SW480 (cell line): ENCODE results near the gene LPAR1.
"Not testable (repeated sequence)": the region's sequence is repeated elsewhere in the genome, so short reads cannot be mapped to it uniquely, and the experiment has no call there.

Experiments
- DNase-seq: peaks from one replicate; pipeline ENCODE4 v3.0.0-alpha.2; 2016; ENCODE audit warnings: low spot score

The LPAR1 gene

DNA sequence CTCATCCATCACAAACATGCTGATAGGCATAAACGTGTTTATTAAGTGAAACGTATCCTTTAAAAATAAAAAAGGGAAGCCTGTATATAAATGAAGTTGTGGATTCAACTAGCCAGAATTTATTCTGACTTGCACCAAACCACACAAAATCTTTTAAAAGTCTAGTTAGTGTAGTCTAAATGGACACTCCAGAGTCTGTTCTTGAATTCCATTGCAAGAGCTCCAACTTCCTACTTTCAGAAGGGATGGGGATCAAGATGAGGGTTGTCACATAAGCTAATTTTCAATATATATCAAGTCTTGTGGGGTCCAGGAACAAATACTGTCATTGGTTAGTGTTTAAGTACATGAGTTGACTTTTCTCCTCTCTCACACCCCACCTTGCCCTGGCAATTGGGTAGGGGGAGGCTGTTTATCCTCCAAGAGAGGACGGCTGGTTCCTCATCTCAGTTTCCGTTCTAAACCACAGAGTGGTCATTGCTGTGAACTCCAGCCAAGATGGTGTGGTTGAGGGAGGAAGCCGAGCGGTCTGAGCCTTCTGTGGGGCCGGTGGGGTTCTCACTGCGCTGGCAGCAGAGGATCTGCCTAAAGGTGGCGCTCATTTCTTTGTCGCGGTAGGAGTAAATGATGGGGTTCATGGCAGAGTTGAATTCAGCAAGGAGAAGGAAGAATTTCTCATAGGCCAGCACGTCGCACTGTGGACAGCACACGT is 163.2 kb downstream of the LPAR1 start:
- no peak for DNase-seq

- no peak for DNase-seq
Measured at GRCh38 chr9:110872920-110873319, 165.3 kb downstream of the LPAR1 start.

- DNase-seq = no peak
Measured at GRCh38 chr9:110871736-110872135, 166.5 kb downstream of the LPAR1 start.

DNA sequence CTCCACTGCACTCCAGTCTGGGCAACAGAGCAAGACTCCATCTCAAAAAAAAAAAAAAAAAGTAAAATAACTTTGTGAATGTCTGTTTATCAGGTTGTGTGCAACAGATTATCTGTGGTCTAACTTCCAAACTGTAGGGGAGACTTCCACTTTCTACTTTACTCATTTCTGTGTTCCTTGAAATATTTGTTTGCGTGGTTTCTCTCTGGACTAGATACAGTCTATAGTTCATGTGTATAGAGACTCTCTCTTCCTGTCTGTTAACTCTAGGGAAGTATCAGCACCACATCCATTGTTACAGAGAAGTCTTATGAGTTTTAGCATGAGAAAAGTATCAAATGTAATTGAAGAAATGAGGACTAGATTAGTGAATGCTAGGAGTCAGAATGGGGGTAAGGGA is 168.3 kb downstream of the LPAR1 start:
- no peak for DNase-seq

DNA sequence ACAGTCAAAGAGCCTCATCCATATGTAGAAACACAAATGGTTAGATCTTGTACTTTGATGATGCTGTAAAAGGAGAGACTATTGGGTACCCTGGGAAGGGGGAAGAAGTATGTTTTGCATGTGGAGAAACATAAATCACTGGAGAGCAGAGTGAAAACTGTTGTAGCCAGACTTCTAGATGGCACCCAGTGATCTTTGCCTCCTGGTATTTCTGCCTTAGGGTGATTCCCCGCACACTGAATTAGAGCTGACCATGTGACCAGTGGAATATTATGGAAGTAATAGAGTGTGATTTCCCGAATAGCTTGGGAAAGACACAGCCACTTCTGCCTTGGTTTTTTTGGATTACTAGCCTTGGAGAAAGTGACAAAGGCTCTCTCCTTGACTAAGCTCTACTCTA is 174.3 kb downstream of the LPAR1 start:
- DNase-seq = no peak

GRCh38 chr9:110861370-110862110 is 176.7 kb downstream of the LPAR1 start:
- DNase-seq = not testable (repeated sequence)

DNA sequence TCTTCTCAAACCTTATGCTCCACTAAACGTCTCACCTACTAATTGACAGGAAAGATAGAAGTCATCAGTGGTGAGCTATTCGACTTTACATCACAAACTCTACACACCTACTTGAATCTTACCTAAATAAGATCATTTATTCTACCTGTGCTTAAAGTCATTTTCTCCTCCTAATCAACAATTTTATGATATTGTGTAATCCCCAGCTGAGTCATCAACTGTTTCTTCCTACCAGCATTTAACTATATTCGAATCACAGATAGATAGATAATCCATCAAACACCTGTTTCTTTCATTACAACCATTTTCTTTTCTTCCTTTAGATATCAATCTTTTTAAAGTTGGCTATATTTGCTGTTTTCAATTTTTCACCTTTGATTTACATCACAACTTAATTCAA is 181.5 kb downstream of the LPAR1 start:
- no peak for DNase-seq

DNA sequence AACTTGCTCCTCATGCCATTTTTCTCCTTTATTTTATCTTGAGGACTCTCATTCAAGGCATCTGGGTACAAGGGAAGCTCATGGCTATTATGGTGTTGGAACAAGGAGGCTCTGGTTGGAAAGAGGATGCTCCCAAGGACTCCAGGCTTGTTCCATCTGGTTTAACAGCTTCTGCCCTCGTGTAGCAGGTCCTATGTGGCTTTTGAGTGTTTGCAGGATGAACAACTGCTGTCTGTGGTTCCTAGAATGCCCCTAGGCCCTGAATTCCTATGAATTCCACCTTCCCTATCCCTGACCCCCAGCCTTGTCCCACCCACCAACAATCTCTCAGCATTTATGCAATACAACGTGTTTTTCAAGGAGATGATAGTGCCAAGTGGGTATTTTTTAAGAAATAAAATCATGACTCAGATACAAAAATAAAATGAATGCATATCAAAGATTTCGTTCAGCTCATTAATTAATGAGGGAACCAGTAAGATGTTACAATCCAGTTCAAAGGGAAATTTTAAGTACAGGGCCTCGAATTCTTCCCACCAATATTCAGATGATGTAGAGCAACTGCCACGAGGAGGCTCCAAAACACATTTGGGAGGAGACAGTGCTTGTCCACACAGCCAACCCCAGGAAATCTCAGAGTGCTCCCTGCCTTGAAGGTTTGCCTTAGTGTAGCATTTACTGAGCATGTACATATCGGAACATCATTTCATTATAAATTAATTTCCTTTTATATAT is 187.7 kb downstream of the LPAR1 start:
- DNase-seq = no peak

GRCh38 chr9:110847671-110848070 is 190.6 kb downstream of the LPAR1 start:
- DNase-seq = no peak

GRCh38 chr9:110846215-110846614 is 192.1 kb downstream of the LPAR1 start:
- no peak for DNase-seq

DNA sequence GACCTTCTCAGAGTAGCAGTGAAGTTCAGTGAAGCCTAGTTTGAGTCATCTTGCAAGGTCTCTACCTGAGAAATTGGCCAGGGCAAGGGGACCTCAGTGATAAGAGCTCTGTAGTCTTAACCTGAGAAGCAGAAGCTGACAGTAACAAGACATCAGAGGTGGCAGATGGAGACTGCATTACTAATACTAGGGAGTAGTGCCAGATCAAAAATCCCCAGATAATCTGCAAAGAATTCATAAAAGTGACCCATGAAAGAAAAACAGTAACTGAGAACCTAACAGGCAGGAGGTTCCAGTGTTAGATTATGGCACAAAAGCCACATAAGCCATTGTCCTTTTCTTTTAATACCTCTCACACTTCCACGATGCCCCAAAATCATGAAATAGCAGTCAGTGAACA is 194.1 kb downstream of the LPAR1 start:
- DNase-seq = no peak

- DNase-seq = no peak
Measured at GRCh38 chr9:110842986-110843385, 195.3 kb downstream of the LPAR1 start.

- peak; percentile 13 for DNase-seq
Measured at GRCh38 chr9:110842169-110842568, 196.1 kb downstream of the LPAR1 start.

- DNase-seq = no peak
Measured at GRCh38 chr9:110837401-110838005, 200.8 kb downstream of the LPAR1 start.

DNA sequence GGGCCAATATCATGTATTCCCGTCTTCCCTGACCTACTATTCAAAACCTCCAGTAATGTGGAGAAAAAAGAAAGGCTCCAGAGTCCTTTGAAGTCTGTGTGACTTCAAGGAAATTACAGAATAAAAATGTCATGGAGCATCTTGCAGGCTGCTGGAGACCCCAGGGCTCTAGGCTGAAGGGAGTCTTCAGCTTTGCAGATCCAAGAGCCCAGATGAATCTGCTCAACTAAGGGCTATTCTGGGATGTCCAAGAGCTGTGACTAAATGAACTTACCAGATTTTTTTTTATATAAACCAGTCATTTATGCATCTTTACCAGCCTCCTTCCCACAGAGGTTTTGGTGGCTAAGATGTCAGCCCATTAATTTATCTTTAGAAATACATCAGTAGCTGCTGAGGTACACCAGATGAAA is 202.4 kb downstream of the LPAR1 start:
- DNase-seq = no peak

DNA sequence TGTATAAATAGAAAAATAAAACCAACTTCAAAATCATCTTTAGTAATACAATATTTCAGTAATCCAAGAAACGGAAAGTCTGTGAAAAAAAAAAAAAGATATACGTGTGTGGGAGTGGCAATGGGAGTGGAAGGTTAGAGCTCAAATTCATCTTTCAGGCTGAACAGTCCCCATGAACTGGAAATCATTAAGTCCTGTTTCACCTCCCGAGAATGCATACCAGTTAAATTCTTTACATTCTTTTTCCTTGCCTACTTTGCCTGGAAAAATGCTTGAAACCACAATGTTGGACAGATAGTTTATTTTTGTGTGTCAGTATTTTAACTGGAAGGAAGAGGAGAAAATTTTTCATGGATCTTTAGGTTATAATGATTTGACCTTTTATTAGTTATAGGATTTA is 202.9 kb downstream of the LPAR1 start:
- DNase-seq = peak; percentile 10

- no peak for DNase-seq
Measured at GRCh38 chr9:110832926-110833325, 205.3 kb downstream of the LPAR1 start.

DNA sequence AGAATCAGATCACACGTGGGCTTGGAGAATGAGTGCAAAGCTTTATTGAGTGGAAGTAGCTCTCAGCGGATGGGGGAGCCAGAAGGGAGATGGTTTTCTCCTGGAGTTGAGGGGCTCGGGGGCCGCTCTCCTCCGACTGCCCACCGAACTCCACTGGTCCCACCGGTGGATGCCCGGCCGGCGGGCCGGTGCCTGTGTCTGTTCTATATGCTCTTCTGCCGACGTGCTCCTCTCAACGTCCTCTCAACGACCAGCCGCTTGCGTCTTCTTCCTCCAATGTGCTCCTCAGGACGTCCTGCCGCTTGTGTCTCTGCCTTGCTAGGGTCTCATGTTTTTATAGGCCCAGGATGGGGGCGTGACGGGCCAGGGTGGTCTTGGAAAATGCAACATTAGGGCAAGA is 207.8 kb downstream of the LPAR1 start:
- no peak for DNase-seq

DNA sequence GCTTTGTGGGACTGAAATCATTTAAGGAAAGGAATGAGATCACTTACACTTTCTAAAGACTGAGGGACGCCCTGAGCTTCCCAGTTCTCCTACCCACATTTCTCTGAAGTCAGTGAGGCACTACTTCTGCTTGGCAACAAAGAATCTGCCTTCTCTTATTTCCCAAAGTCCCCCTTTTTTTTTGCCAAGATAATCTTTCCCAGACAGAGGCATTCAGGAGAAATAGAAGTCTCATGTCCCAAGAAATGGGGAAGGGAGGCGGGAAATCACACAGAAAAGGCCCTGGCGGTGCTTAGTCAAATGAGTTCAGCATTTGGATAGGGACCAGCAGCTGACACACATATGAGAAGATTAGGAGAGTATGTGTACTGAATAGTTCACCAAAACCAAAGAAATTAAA is 210.0 kb downstream of the LPAR1 start:
- DNase-seq = no peak

DNA sequence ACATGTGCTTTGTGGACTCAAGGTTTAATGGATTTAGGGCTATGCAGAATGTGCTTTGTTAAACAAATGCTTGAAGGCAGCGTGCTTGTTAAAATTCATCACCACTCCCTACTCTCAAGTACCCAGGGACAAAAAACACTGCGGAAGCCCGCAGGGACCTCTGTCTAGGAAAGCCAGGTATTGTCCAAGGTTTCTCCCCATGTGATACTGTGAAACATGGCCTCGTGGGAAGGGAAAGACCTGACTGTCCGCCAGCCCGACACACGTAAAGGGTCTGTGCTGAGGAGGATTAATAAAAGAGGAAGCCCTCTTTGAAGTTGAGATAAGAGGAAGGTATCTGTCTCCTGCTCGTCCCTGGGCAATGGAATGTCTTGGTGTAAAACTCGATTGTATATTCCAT is 211.9 kb downstream of the LPAR1 start:
- DNase-seq = not testable (repeated sequence)

GRCh38 chr9:110825950-110826349 is 212.3 kb downstream of the LPAR1 start:
- no peak for DNase-seq

DNA sequence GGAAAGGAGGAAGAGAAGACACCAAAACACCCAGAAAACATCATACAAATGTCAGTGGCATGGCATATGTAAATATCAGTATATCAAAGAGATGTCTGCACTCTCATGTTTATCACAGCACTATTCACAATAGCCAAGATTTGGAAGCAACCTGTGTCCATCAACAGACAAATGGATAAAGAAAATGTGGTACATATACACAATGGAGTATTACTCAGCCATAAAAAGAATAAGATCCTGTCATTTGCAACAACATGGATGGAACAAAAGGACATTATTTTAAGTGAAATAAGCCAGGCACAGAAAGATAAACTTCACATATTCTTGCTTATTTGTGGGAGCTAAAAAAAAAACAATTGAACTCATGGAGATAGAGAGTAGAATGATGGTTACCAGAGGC is 213.1 kb downstream of the LPAR1 start:
- DNase-seq = not testable (repeated sequence)
